Brain microvascular endothelial cell (primary cell): ENCODE measurements around the gene PRRT4.

Source experiments
- DNase-seq: peaks from one replicate; pipeline ENCODE4 v3.0.0-alpha.2; 2020
- H3K27ac ChIP-seq: fragments of 250-450 bp; sonication (Bioruptor Pico); 2 replicates; pipeline ENCODE4 v1.5.1; 2020; ENCODE audit warnings: mild to moderate bottlenecking, moderate library complexity
- H3K27me3 ChIP-seq: fragments of 250-450 bp; sonication (Bioruptor Pico); replicated peaks from 2 replicates; pipeline ENCODE4 v1.5.1; 2020; ENCODE audit warnings: mild to moderate bottlenecking
- H3K36me3 ChIP-seq: fragments of 250-450 bp; sonication (Bioruptor Pico); replicated peaks from 2 replicates; pipeline ENCODE4 v1.5.1; 2020; ENCODE audit warnings: mild to moderate bottlenecking
- H3K4me3 ChIP-seq: 2 replicates; pipeline ENCODE4 v1.5.1; 2011; ENCODE audit warnings: low read depth, mild to moderate bottlenecking, control low read depth, low read length, moderate library complexity
- CTCF ChIP-seq: IDR thresholded peaks from 2 replicates; pipeline ENCODE4 v1.5.1; 2011; ENCODE audit warnings: low read depth, mild to moderate bottlenecking, moderate library complexity, low read length, control low read depth, inconsistent platforms; ENCODE audit errors: missing control alignments
- in situ Hi-C: cut with HindIII; loops from 2 replicates; pipeline ENCODE4 v1.10.0; 2017; ENCODE audit warnings: low sequenced_read_pairs, low pct_ligation_motif_present

The PRRT4 gene

GRCh38 chr7:128302139-128302538 lies 59.4 kb downstream of the PRRT4 start:
- DNase-seq = no peak
- no peak for TF ChIP-seq CTCF
- Histone ChIP-seq H3K27ac (no peak overlapping the region), H3K27me3 (no peaks in the 10 kb centered on the region), H3K36me3 (peaks cover 22% of the 10 kb centered on the region), H3K4me3 (no peak overlapping the region)
- in situ Hi-C loops = no loop called here
